Ovary (tissue), 9 donors: ENCODE data around the gene HADHA. TPM values are rescaled to one million over a fixed set of nuclear protein-coding genes. Genes with fewer than 3 reads are reported as not detected.

Source experiments
- DNase-seq, 5 donors: peaks; one replicate each; pipeline ENCODE4 v3.0.0-alpha.2; 2019 to 2020
- H3K27ac ChIP-seq, 2 donors: fragments of 200-600 bp; one replicate each; pipeline versions ENCODE4 v1.5.1 to v1.8.0; 2019 to 2022
- H3K27me3 ChIP-seq: fragments of 200-600 bp; one replicate; pipeline ENCODE4 v1.8.0; 2022
- H3K36me3 ChIP-seq: fragments of 200-600 bp; sonication (generic); one replicate; pipeline ENCODE4 v1.5.1; 2019
- H3K4me1 ChIP-seq: one replicate; pipeline ENCODE4 v1.8.1; 2013; ENCODE audit warnings: mild to moderate bottlenecking, moderate library complexity; ENCODE audit not compliant: insufficient read depth
- H3K4me3 ChIP-seq: fragments of 200-600 bp; sonication (generic); one replicate; pipeline ENCODE4 v1.5.1; 2017
- H3K9me3 ChIP-seq, 2 donors: fragments of 200-600 bp in 1 of 2; sonication (generic) in 1 of 2; one replicate each; pipeline versions ENCODE4 v1.5.1 to v1.8.1; 2013 to 2019; ENCODE audit warnings: mild to moderate bottlenecking in 1 of 2, moderate library complexity in 1 of 2
- CTCF ChIP-seq, 3 donors: fragments of 450-650 bp in 2 of 3; fragments of 200-600 bp in 1 of 3; IDR thresholded peaks; one replicate each; pipeline versions ENCODE4 v1.5.1 to v1.8.0; 2016 to 2022; ENCODE audit warnings: antibody characterized with exemption in 3 of 3, mild to moderate bottlenecking in 1 of 3
- EP300 ChIP-seq: sonication (generic); formaldehyde crosslinking; IDR thresholded peaks from one replicate; pipeline ENCODE4 v1.6.1; 2017; ENCODE audit warnings: antibody characterized with exemption
- POLR2A ChIP-seq: fragments of 450-650 bp; IDR thresholded peaks from one replicate; pipeline ENCODE4 v1.6.1; 2017; ENCODE audit warnings: antibody characterized with exemption, mild to moderate bottlenecking, moderate library complexity
- WGBS, 3 donors: extraction: QIAGEN DNeasy Blood & Tissue Kit in 1 of 3; methylation state at CpG; one replicate each; pipeline versions ENCODE4 v1.1.5 to v1.1.7; 2013 to 2017; 5-methylcytosine and 5-hydroxymethylcytosine counted together
- intact Hi-C, 4 donors: fragments of 100-400 bp; cut with DNase I; formaldehyde crosslinking; loops; one replicate each; pipeline versions ENCODE4 v1.11.0 to v1.15.1; 2022 to 2023
- polyA plus RNA-seq, 2 donors: library from polyadenylated mRNA; stranded (reverse); fragments of 200-250 nt in 1 of 2; fragments of 350-450 nt in 1 of 2; fragmentation: Illumina TruSeq in 1 of 2; extraction: RNeasy Lipid Tissue Mini Kit (QIAGEN cat#74804) in 1 of 2; gene quantifications; one replicate each; pipeline ENCODE4 v1.2.3, GENCODE V29; 2013 to 2014
- total RNA-seq, 7 donors: library from RNA; depleted of rRNA in 2 of 7; stranded (reverse); fragments of >200 nt in 2 of 7; fragmentation: NEBNext Ultra II Directional in 3 of 7; extraction: Animal tissue kit (Norgen Biotek cat#: 25700) in 3 of 7; gene quantifications; one replicate each; pipeline versions ENCODE4 v1.1.0 to v1.2.4, GENCODE V29; 2016 to 2023
- donor health status: DM: no; HTN: no; CAD: no; lungs with moderate emphysema.
- donor health status: DM: no; HTN: no; CAD: no.
- donor health status: Bipolar disorder and iron deficiency.
- donor health status: DM: yes; HTN: yes; CAD: no.
- donor health status: DM: no; HTN: no; CAD: no.
- donor health status: DM: yes; HTN: yes; CAD: no.

HADHA gene
- total and polyA plus RNA-seq, 9 donors: 85.2 to 290 (median 129) TPM

GRCh38 chr2:26164641-26165211 lies 79.7 kb downstream of the HADHA start:
- Histone ChIP-seq H3K9me3 (no peaks in the 10 kb centered on the region), H3K4me3 (no peak overlapping the region), H3K36me3 (no peaks in the 10 kb centered on the region), H3K27ac (no peak overlapping the region), H3K27me3 (no peaks in the 10 kb centered on the region), H3K4me1 (no peaks in the 10 kb centered on the region)
- DNase-seq: no peak
- intact Hi-C loops: no loop called here
- no peak for TF ChIP-seq CTCF (IDR thresholded peaks at IDR 0.05)
- no peak for TF ChIP-seq EP300
- no peak for TF ChIP-seq POLR2A
- 83 to 86% (median 85%) methylated on average over 8 of the region's 8 CpGs for WGBS, 3 donors

GRCh38 chr2:26164231-26164630 lies 80.2 kb downstream of the HADHA start:
- DNase-seq: no peak
- TF ChIP-seq CTCF (IDR thresholded peaks at IDR 0.05) (no peak), POLR2A (no peak), EP300 (no peak)
- no peaks in the 10 kb centered on the region for H3K9me3 ChIP-seq
- no peaks in the 10 kb centered on the region for H3K36me3 ChIP-seq
- intact Hi-C loops: no loop called here
- no peaks in the 10 kb centered on the region for H3K4me1 ChIP-seq
- H3K27ac ChIP-seq: no peak overlapping the region
- WGBS, 3 donors: 52 to 70% (median 56%) methylated on average over 1 of the region's 1 CpG
- H3K27me3 ChIP-seq: no peaks in the 10 kb centered on the region
- no peak overlapping the region for H3K4me3 ChIP-seq

- no peaks in the 10 kb centered on the region for H3K27me3 ChIP-seq
- H3K4me1 ChIP-seq: no peaks in the 10 kb centered on the region
- no peak for DNase-seq
- no peak for TF ChIP-seq CTCF (IDR thresholded peaks at IDR 0.05)
- TF ChIP-seq EP300: no peak
- TF ChIP-seq POLR2A: no peak
- no peaks in the 10 kb centered on the region for H3K36me3 ChIP-seq
- intact Hi-C loops: no loop called here
- H3K27ac ChIP-seq: no peak overlapping the region
- WGBS, 3 donors: 84 to 90% (median 89%) methylated on average over 10 of the region's 10 CpGs
- no peaks in the 10 kb centered on the region for H3K9me3 ChIP-seq
- H3K4me3 ChIP-seq: no peak overlapping the region
Measured at GRCh38 chr2:26162963-26163362, 81.5 kb downstream of the HADHA start.

GRCh38 chr2:26161926-26162325 lies 82.5 kb downstream of the HADHA start:
- TF ChIP-seq EP300: no peak
- no peak for TF ChIP-seq CTCF (IDR thresholded peaks at IDR 0.05)
- no peak for TF ChIP-seq POLR2A
- Histone ChIP-seq H3K9me3 (no peaks in the 10 kb centered on the region), H3K36me3 (no peaks in the 10 kb centered on the region), H3K27me3 (no peaks in the 10 kb centered on the region), H3K4me1 (no peaks in the 10 kb centered on the region), H3K27ac (no peak overlapping the region), H3K4me3 (no peak overlapping the region)
- DNase-seq: no peak
- 92 to 95% (median 93%) methylated on average over 7 of the region's 7 CpGs for WGBS, 3 donors
- intact Hi-C loops: no loop called here
